Activated CD4-positive, alpha-beta T cell treated with anti-CD3 and anti-CD28 coated beads, Interleukin-2, amount 10 ng/mL, durations not matched to agents 7 days and 5 days (primary cell): Measurements from ENCODE around the gene SYPL2. TPM values are rescaled to one million over a fixed set of nuclear protein-coding genes. Genes with fewer than 3 reads are reported as not detected.

Experiments
- CTCF ChIA-PET: fragments of 350-600 bp; sonication (Branson Sonifier 250); formaldehyde crosslinking; loops from one replicate; lab custom pipeline; 2021; ENCODE audit warnings: antibody characterized with exemption; lab: Charles Lee
- POLR2A ChIA-PET: fragments of 350-600 bp; sonication (Branson Sonifier 250); formaldehyde crosslinking; loops from one replicate; lab custom pipeline; 2021; ENCODE audit warnings: antibody characterized with exemption; lab: Charles Lee
- DNase-seq: peaks from one replicate; pipeline ENCODE4 v3.0.0-alpha.2; 2020
- H3K27ac Mint-ChIP-seq: one replicate; pipeline ENCODE4 v1.8.0; 2021; ENCODE audit warnings: mild to moderate bottlenecking, moderate library complexity, mixed read lengths
- H3K27me3 Mint-ChIP-seq: one replicate; pipeline ENCODE4 v1.8.0; 2021; ENCODE audit warnings: mixed read lengths
- H3K36me3 Mint-ChIP-seq: one replicate; pipeline ENCODE4 v1.8.0; 2021; ENCODE audit warnings: low read depth, mixed read lengths
- H3K4me1 Mint-ChIP-seq: one replicate; pipeline ENCODE4 v1.8.0; 2021; ENCODE audit warnings: mixed read lengths
- H3K4me3 Mint-ChIP-seq: one replicate; pipeline ENCODE4 v1.8.0; 2021; ENCODE audit warnings: mild to moderate bottlenecking, moderate library complexity, mixed read lengths
- H3K9me3 Mint-ChIP-seq: one replicate; pipeline ENCODE4 v1.8.0; 2021; ENCODE audit warnings: mixed read lengths
- total RNA-seq, 2 experiments: library from RNA; stranded (reverse); gene quantifications; one replicate each; pipeline ENCODE4 v1.2.3, GENCODE V29; 2021

Gene SYPL2
- total RNA-seq, 2 experiments from 2014 or later = not detected

GRCh38 chr1:109508001-109508872, 41.9 kb downstream of the SYPL2 start:
- POLR2A ChIA-PET = no interaction called here
- Mint-ChIP-seq H3K36me3 (peaks cover 50% of the 10 kb centered on the region), H3K27ac (peak overlapping the region; percentile 69)

GRCh38 chr1:109508873-109509175, 42.5 kb downstream of the SYPL2 start:
- DNase-seq = no peak
- Mint-ChIP-seq H3K9me3 (no peaks in the 10 kb centered on the region), H3K4me1 (peaks cover 63% of the 10 kb centered on the region), H3K27ac (peak overlapping the region; percentile 84), H3K36me3 (peaks cover 49% of the 10 kb centered on the region), H3K27me3 (peaks cover 5% of the 10 kb centered on the region), H3K4me3 (peak overlapping the region; percentile 84)
- ChIA-PET POLR2A (no interaction called here), CTCF (interaction anchor here (43.6 to 46.6 kb wide), 2 partner anchors 10 to 15 kb away, joined by 1139 read pairs; partner anchors contain the start of genes AMIGO1, ATXN7L2, CYB561D1 and GPR61)

More at GRCh38 chr1:109508001-109508872, 41.9 kb downstream of the SYPL2 start:
- peak overlapping the region; percentile 84 for H3K4me3 Mint-ChIP-seq
- peaks cover 5% of the 10 kb centered on the region for H3K27me3 Mint-ChIP-seq
- H3K4me1 Mint-ChIP-seq = peaks cover 68% of the 10 kb centered on the region
- H3K9me3 Mint-ChIP-seq = no peaks in the 10 kb centered on the region
- DNase-seq = no peak
- CTCF ChIA-PET = interaction anchor here (43.6 to 46.6 kb wide), 2 partner anchors 9 to 16 kb away, joined by 1139 read pairs; partner anchors contain the start of genes AMIGO1, ATXN7L2, CYB561D1 and GPR61

GRCh38 chr1:109509176-109510134, 43.1 kb downstream of the SYPL2 start, which contains the start of gene AMIGO1:
TSS of gene AMIGO1 (minus strand) at chr1:109509727. CDS start at chr1:109508912, 815 bp downstream.
- POLR2A ChIA-PET = no interaction called here
- peak; percentile 51 for DNase-seq
- Mint-ChIP-seq H3K4me1 (peaks cover 58% of the 10 kb centered on the region), H3K27ac (peak within 1 kb of the TSS; percentile 84), H3K9me3 (no peaks in the 10 kb centered on the region), H3K4me3 (peak within 1 kb of the TSS; percentile 84), H3K27me3 (peaks cover 5% of the 10 kb centered on the region), H3K36me3 (peaks cover 46% of the 10 kb centered on the region)
- CTCF ChIA-PET = interaction anchor here (0.6 to 46.6 kb wide), 4 partner anchors 10 to 226 kb away, joined by 3 to 1139 read pairs (median 572); partner anchors contain the start of genes AMIGO1, ATXN7L2, CYB561D1 and GPR61

- Mint-ChIP-seq H3K36me3 (peaks cover 12% of the 10 kb centered on the region), H3K4me1 (peaks cover 38% of the 10 kb centered on the region), H3K27ac (no peak overlapping the region), H3K27me3 (peaks cover 7% of the 10 kb centered on the region), H3K4me3 (no peak overlapping the region), H3K9me3 (no peaks in the 10 kb centered on the region)
- CTCF ChIA-PET = interaction anchor here (0.7 to 46.6 kb wide), 3 partner anchors 11 to 245 kb away, joined by 3 to 1139 read pairs (median 1139); partner anchors contain the start of genes AMIGO1, ATXN7L2, CYB561D1 and GPR61
- no peak for DNase-seq
- POLR2A ChIA-PET = no interaction called here
Measured at GRCh38 chr1:109513110-109513710, 46.9 kb downstream of the SYPL2 start.

- Mint-ChIP-seq H3K4me1 (peaks cover 26% of the 10 kb centered on the region), H3K27me3 (peaks cover 7% of the 10 kb centered on the region), H3K9me3 (no peaks in the 10 kb centered on the region), H3K36me3 (peaks cover 2% of the 10 kb centered on the region), H3K4me3 (no peak overlapping the region), H3K27ac (no peak overlapping the region)
- no peak for DNase-seq
- CTCF ChIA-PET = interaction anchor here (43.6 to 46.6 kb wide), 2 partner anchors 9 to 16 kb away, joined by 1139 read pairs; partner anchors contain the start of genes AMIGO1, ATXN7L2, CYB561D1 and GPR61
- POLR2A ChIA-PET = no interaction called here
Measured at GRCh38 chr1:109514846-109515245, 48.5 kb downstream of the SYPL2 start.

GRCh38 chr1:109516872-109517271, 50.5 kb downstream of the SYPL2 start:
- Mint-ChIP-seq H3K27ac (no peak overlapping the region), H3K27me3 (peaks cover 11% of the 10 kb centered on the region), H3K4me1 (peaks cover 6% of the 10 kb centered on the region), H3K4me3 (no peak overlapping the region), H3K9me3 (no peaks in the 10 kb centered on the region), H3K36me3 (no peaks in the 10 kb centered on the region)
- DNase-seq = no peak
- CTCF ChIA-PET = interaction anchor here (43.6 to 46.6 kb wide), 2 partner anchors 7 to 18 kb away, joined by 1139 read pairs; partner anchors contain the start of genes AMIGO1, ATXN7L2, CYB561D1 and GPR61
- POLR2A ChIA-PET = no interaction called here

- peaks cover 13% of the 10 kb centered on the region for H3K27me3 Mint-ChIP-seq
- H3K4me1 Mint-ChIP-seq = peaks cover 5% of the 10 kb centered on the region
- ChIA-PET CTCF (interaction anchor here (1.6 to 46.6 kb wide), 3 partner anchors 7 to 122 kb away, joined by 5 to 1139 read pairs (median 1139); partner anchors contain the start of genes AMIGO1, ATXN7L2, CYB561D1 and GPR61), POLR2A (no interaction called here)
- H3K27ac Mint-ChIP-seq = no peak overlapping the region
- H3K4me3 Mint-ChIP-seq = no peak overlapping the region
- H3K9me3 Mint-ChIP-seq = no peaks in the 10 kb centered on the region
- DNase-seq = no peak
- H3K36me3 Mint-ChIP-seq = no peaks in the 10 kb centered on the region
Measured at GRCh38 chr1:109517337-109517736, 51.0 kb downstream of the SYPL2 start.

- no peaks in the 10 kb centered on the region for H3K9me3 Mint-ChIP-seq
- H3K36me3 Mint-ChIP-seq = no peaks in the 10 kb centered on the region
- H3K4me3 Mint-ChIP-seq = no peak overlapping the region
- no peak overlapping the region for H3K27ac Mint-ChIP-seq
- POLR2A ChIA-PET = no interaction called here
- H3K27me3 Mint-ChIP-seq = peaks cover 19% of the 10 kb centered on the region
- peaks cover 1% of the 10 kb centered on the region for H3K4me1 Mint-ChIP-seq
- CTCF ChIA-PET = interaction anchor here (1.3 to 46.6 kb wide), 4 partner anchors 3 to 22 kb away, joined by 3 to 1139 read pairs (median 571); partner anchors contain the start of genes AMIGO1, ATXN7L2, CYB561D1 and GPR61
- DNase-seq = no peak
Measured at GRCh38 chr1:109521002-109521951, 54.9 kb downstream of the SYPL2 start.

GRCh38 chr1:109522026-109522425, 55.7 kb downstream of the SYPL2 start:
- Mint-ChIP-seq H3K4me3 (no peak overlapping the region), H3K4me1 (peaks cover 1% of the 10 kb centered on the region), H3K27me3 (peaks cover 21% of the 10 kb centered on the region), H3K9me3 (no peaks in the 10 kb centered on the region), H3K27ac (no peak overlapping the region), H3K36me3 (no peaks in the 10 kb centered on the region)
- no peak for DNase-seq
- ChIA-PET CTCF (interaction anchor here (1.3 to 46.6 kb wide), 3 partner anchors 11 to 23 kb away, joined by 3 to 1139 read pairs (median 3); partner anchors contain the start of genes AMIGO1, ATXN7L2 and CYB561D1), POLR2A (no interaction called here)

GRCh38 chr1:109523706-109524105, 57.4 kb downstream of the SYPL2 start:
- peaks cover 2% of the 10 kb centered on the region for H3K4me1 Mint-ChIP-seq
- H3K36me3 Mint-ChIP-seq = no peaks in the 10 kb centered on the region
- CTCF ChIA-PET = interaction anchor here (1.6 to 46.6 kb wide), 2 partner anchors 9 to 25 kb away, joined by 8 to 1139 read pairs; partner anchors contain the start of genes AMIGO1, ATXN7L2 and CYB561D1
- H3K27ac Mint-ChIP-seq = no peak overlapping the region
- H3K27me3 Mint-ChIP-seq = peaks cover 21% of the 10 kb centered on the region
- no peaks in the 10 kb centered on the region for H3K9me3 Mint-ChIP-seq
- no peak for DNase-seq
- POLR2A ChIA-PET = no interaction called here
- H3K4me3 Mint-ChIP-seq = no peak overlapping the region
